IPS-18c (cell line): Measurements from ENCODE around the gene PDIA4.
"Not testable (repeated sequence)": the region's sequence is repeated elsewhere in the genome, so short reads cannot be mapped to it uniquely, and the experiment has no call there.

Experiments used
- H3K4me3 ChIP-seq: 2 replicates; pipeline ENCODE4 v1.7.0; 2013; ENCODE audit warnings: low read depth, mild to moderate bottlenecking, low read length, moderate library complexity; ENCODE audit not compliant: insufficient read depth
- H3K9me3 ChIP-seq: one replicate; pipeline ENCODE4 v1.6.1; 2013; ENCODE audit warnings: mild to moderate bottlenecking, low read length, moderate library complexity; ENCODE audit not compliant: control insufficient read depth, insufficient read depth

The PDIA4 gene

GRCh38 chr7:148987751-148988512, 40.4 kb downstream of the PDIA4 start:
- Histone ChIP-seq H3K9me3 (no peaks in the 10 kb centered on the region), H3K4me3 (peak overlapping the region; percentile 60)

GRCh38 chr7:148987010-148987750, 41.1 kb downstream of the PDIA4 start:
- Histone ChIP-seq H3K9me3 (no peaks in the 10 kb centered on the region), H3K4me3 (peak overlapping the region; percentile 60)

GRCh38 chr7:148986742-148987009, 41.6 kb downstream of the PDIA4 start:
- Histone ChIP-seq H3K4me3 (no peak overlapping the region), H3K9me3 (no peaks in the 10 kb centered on the region)

GRCh38 chr7:148983200-148984146, 44.8 kb downstream of the PDIA4 start:
- H3K4me3 ChIP-seq: peak overlapping the region; percentile 82
- no peaks in the 10 kb centered on the region for H3K9me3 ChIP-seq

GRCh38 chr7:148982654-148983199, 45.6 kb downstream of the PDIA4 start:
- Histone ChIP-seq H3K4me3 (peak overlapping the region; percentile 82), H3K9me3 (no peaks in the 10 kb centered on the region)

- Histone ChIP-seq H3K9me3 (no peaks in the 10 kb centered on the region), H3K4me3 (no peak overlapping the region)
These were observed 48.5 kb downstream of the PDIA4 start for GRCh38 chr7:148979827-148980226.

GRCh38 chr7:148979072-148979471, 49.2 kb downstream of the PDIA4 start:
- H3K4me3 ChIP-seq: not testable (repeated sequence)

GRCh38 chr7:148978091-148978490, 50.2 kb downstream of the PDIA4 start:
- Histone ChIP-seq H3K4me3 (no peak overlapping the region), H3K9me3 (no peaks in the 10 kb centered on the region)

More at GRCh38 chr7:148979072-148979471, 49.2 kb downstream of the PDIA4 start:
- H3K9me3 ChIP-seq: not testable (repeated sequence)

- Histone ChIP-seq H3K9me3 (no peaks in the 10 kb centered on the region), H3K4me3 (no peak overlapping the region)
These were observed 52.4 kb downstream of the PDIA4 start for GRCh38 chr7:148975896-148976295.

GRCh38 chr7:148973256-148973655, 55.0 kb downstream of the PDIA4 start:
- no peaks in the 10 kb centered on the region for H3K9me3 ChIP-seq
- no peak overlapping the region for H3K4me3 ChIP-seq

GRCh38 chr7:148972375-148972774, 55.9 kb downstream of the PDIA4 start:
- Histone ChIP-seq H3K9me3 (no peaks in the 10 kb centered on the region), H3K4me3 (no peak overlapping the region)

- Histone ChIP-seq H3K9me3 (no peaks in the 10 kb centered on the region), H3K4me3 (no peak overlapping the region)
These were observed 60.7 kb downstream of the PDIA4 start for GRCh38 chr7:148967602-148968001.

GRCh38 chr7:148967032-148967372, 61.3 kb downstream of the PDIA4 start:
- Histone ChIP-seq H3K9me3 (no peaks in the 10 kb centered on the region), H3K4me3 (no peak overlapping the region)

- Histone ChIP-seq H3K9me3 (no peaks in the 10 kb centered on the region), H3K4me3 (no peak overlapping the region; the same call in 1 of the 2 replicates)
These were observed 63.6 kb downstream of the PDIA4 start for GRCh38 chr7:148964483-148965267.

- Histone ChIP-seq H3K4me3 (no peak overlapping the region; the same call in 1 of the 2 replicates), H3K9me3 (no peaks in the 10 kb centered on the region)
These were observed 64.5 kb downstream of the PDIA4 start for GRCh38 chr7:148963583-148964482.
